ENCODE results near the gene PSD4. TPM values are rescaled to one million over a fixed set of nuclear protein-coding genes. Genes with fewer than 3 reads are reported as not detected.

PSD4 gene
- polyA plus RNA-seq, 1 donor from 2014 or later, result 0.67 TPM

DNA sequence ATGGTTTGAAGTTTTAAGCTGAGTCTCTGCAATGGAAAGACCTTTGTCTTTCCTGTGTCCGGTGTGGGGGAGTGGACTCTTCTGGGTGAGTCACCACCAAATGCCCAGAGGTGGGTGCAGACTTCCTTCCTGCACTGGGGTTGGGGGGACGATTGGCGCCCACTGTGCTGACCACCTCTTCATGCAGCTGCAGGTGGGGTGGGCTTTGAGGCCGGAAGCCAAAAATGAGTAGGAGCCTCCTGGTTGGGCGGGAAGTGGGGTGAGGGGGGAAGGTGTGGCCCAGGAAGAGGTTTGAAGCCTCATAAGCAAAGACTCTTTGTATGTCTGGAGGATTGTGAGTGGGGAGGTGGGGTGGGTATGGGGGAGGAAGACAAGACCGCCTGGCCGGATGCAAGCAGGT lies 77.3 kb downstream of the PSD4 start:
- Histone ChIP-seq H3K9ac (ENCODE audit: low read length) (no peak overlapping the region), H3F3A (ENCODE audit: insufficient read depth, low read length, poor library complexity, severe bottlenecking) (no peaks in the 10 kb centered on the region), H3K4me3 (ENCODE audit: low read length) (no peak overlapping the region), H3K27ac (ENCODE audit: low read length) (no peak overlapping the region), H3K36me3 (ENCODE audit: insufficient read depth, low read length) (no peaks in the 10 kb centered on the region), H3K9me2 (ENCODE audit: insufficient read depth, low read length) (no peaks in the 10 kb centered on the region), H3K79me2 (replicated peaks; ENCODE audit: insufficient read depth, low read length) (no peaks in the 10 kb centered on the region), H2AFZ (ENCODE audit: low read depth, low read length) (no peak overlapping the region), H3K9me3 (ENCODE audit: low read length) (no peaks in the 10 kb centered on the region), H4K20me1 (ENCODE audit: insufficient read depth) (no peaks in the 10 kb centered on the region), H3K27me3 (ENCODE audit: insufficient read depth, low read depth, low read length) (no peaks in the 10 kb centered on the region), H3K4me2 (ENCODE audit: low read length) (no peak overlapping the region)
- TF ChIP-seq RAD21 (conservative IDR thresholded peaks at IDR 0.05), result no peak
- TF ChIP-seq EP300 (conservative IDR thresholded peaks at IDR 0.05; ENCODE audit: poor library complexity, severe bottlenecking), result no peak
- TF ChIP-seq MXI1 (conservative IDR thresholded peaks at IDR 0.05; ENCODE audit: poor library complexity, severe bottlenecking), result no peak
- TF ChIP-seq POLR2AphosphoS5 (IDR thresholded peaks at IDR 0.05), result no peak
- no peak for TF ChIP-seq EZH2 (IDR thresholded peaks at IDR 0.05; ENCODE audit: borderline replicate concordance, insufficient read depth, low read length, poor library complexity, severe bottlenecking)
- TF ChIP-seq, protein P1, sequence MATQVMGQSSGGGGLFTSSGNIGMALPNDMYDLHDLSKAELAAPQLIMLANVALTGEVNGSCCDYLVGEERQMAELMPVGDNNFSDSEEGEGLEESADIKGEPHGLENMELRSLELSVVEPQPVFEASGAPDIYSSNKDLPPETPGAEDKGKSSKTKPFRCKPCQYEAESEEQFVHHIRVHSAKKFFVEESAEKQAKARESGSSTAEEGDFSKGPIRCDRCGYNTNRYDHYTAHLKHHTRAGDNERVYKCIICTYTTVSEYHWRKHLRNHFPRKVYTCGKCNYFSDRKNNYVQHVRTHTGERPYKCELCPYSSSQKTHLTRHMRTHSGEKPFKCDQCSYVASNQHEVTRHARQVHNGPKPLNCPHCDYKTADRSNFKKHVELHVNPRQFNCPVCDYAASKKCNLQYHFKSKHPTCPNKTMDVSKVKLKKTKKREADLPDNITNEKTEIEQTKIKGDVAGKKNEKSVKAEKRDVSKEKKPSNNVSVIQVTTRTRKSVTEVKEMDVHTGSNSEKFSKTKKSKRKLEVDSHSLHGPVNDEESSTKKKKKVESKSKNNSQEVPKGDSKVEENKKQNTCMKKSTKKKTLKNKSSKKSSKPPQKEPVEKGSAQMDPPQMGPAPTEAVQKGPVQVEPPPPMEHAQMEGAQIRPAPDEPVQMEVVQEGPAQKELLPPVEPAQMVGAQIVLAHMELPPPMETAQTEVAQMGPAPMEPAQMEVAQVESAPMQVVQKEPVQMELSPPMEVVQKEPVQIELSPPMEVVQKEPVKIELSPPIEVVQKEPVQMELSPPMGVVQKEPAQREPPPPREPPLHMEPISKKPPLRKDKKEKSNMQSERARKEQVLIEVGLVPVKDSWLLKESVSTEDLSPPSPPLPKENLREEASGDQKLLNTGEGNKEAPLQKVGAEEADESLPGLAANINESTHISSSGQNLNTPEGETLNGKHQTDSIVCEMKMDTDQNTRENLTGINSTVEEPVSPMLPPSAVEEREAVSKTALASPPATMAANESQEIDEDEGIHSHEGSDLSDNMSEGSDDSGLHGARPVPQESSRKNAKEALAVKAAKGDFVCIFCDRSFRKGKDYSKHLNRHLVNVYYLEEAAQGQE (IDR thresholded peaks at IDR 0.05; ENCODE audit: borderline replicate concordance), result no peak
- no peak for TF ChIP-seq CTCF (IDR thresholded peaks at IDR 0.05; ENCODE audit: poor library complexity, severe bottlenecking)
- TF ChIP-seq TAF1 (IDR thresholded peaks at IDR 0.05; ENCODE audit: low read depth), result no peak
- TF ChIP-seq SMC3 (conservative IDR thresholded peaks at IDR 0.05; ENCODE audit: poor library complexity), result no peak

DNA sequence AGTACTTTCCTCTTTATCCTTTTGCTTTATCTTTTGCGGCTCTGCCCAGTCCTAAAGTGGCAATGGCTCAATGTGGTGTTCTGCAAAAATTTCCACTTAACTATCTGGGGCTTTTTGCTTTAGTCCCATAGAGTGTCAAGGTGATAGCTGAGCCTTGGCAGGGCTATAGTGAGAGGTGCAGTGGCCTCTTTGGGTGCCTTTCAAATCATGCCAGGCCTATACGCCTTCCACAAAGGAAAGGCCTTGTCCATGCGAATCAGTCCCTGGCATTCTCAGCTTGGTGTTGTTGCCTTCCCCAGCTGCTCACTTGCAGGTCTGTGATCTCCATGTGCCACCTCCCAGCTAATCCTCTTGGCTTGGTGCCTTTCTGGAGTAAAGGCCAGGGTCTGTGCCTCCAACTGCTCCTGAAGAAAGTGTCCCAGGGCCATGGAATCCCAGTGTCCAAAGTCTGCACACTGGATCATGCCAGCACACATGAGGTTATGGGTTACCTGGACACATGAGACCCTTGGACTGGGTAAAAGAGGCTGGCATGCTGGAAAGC lies 78.3 kb downstream of the PSD4 start:
- TF ChIP-seq TAF1 (IDR thresholded peaks at IDR 0.05; ENCODE audit: low read depth) (no peak), SMC3 (conservative IDR thresholded peaks at IDR 0.05; ENCODE audit: poor library complexity) (no peak), EP300 (conservative IDR thresholded peaks at IDR 0.05; ENCODE audit: poor library complexity, severe bottlenecking) (no peak), EZH2 (IDR thresholded peaks at IDR 0.05; ENCODE audit: borderline replicate concordance, insufficient read depth, low read length, poor library complexity, severe bottlenecking) (no peak), RAD21 (conservative IDR thresholded peaks at IDR 0.05) (no peak)
- H3K4me2 ChIP-seq (ENCODE audit: low read length), result no peak overlapping the region
- no peaks in the 10 kb centered on the region for H4K20me1 ChIP-seq (ENCODE audit: insufficient read depth)
- H3K27me3 ChIP-seq (ENCODE audit: insufficient read depth, low read depth, low read length), result no peaks in the 10 kb centered on the region
- no peaks in the 10 kb centered on the region for H3K9me3 ChIP-seq (ENCODE audit: low read length)
- no peak overlapping the region for H3K27ac ChIP-seq (ENCODE audit: low read length)
- H3K9ac ChIP-seq (ENCODE audit: low read length), result no peak overlapping the region
- no peaks in the 10 kb centered on the region for H3K9me2 ChIP-seq (ENCODE audit: insufficient read depth, low read length)
- no peak overlapping the region for H2AFZ ChIP-seq (ENCODE audit: low read depth, low read length)
- H3K4me3 ChIP-seq (ENCODE audit: low read length), result no peak overlapping the region
- H3K79me2 ChIP-seq (replicated peaks; ENCODE audit: insufficient read depth, low read length), result no peaks in the 10 kb centered on the region
- no peaks in the 10 kb centered on the region for H3K36me3 ChIP-seq (ENCODE audit: insufficient read depth, low read length)
- no peaks in the 10 kb centered on the region for H3F3A ChIP-seq (ENCODE audit: insufficient read depth, low read length, poor library complexity, severe bottlenecking)
